H9 (cell line): Measurements from ENCODE around the gene PDCD7. TPM values are rescaled to one million over a fixed set of nuclear protein-coding genes. Genes with fewer than 3 reads are reported as not detected.

Experiments
- DNase-seq: peaks from one replicate; pipeline ENCODE4 v3.0.0-alpha.2; 2017
- H2AFZ ChIP-seq: one replicate; pipeline ENCODE4 v1.6.1; 2013; ENCODE audit warnings: mild to moderate bottlenecking, low read length, control low read depth, moderate library complexity
- H2AK5ac ChIP-seq: 2 replicates; pipeline ENCODE4 v1.6.1; 2013; ENCODE audit warnings: low read length, control low read depth, mixed read lengths; ENCODE audit not compliant: insufficient read length
- H2BK120ac ChIP-seq: one replicate; pipeline ENCODE4 v1.6.1; 2013; ENCODE audit warnings: low read depth, mild to moderate bottlenecking, low read length, control low read depth, inconsistent platforms; ENCODE audit not compliant: poor library complexity, severe bottlenecking
- H2BK12ac ChIP-seq: 2 replicates; pipeline ENCODE4 v1.6.1; 2013; ENCODE audit warnings: low read length, control low read depth, mixed read lengths, low read depth; ENCODE audit not compliant: insufficient read length
- H2BK15ac ChIP-seq: 2 replicates; pipeline ENCODE4 v1.6.1; 2013; ENCODE audit warnings: low read depth, low read length, control low read depth
- H2BK20ac ChIP-seq: one replicate; pipeline ENCODE4 v1.6.1; 2013; ENCODE audit warnings: low read depth, mild to moderate bottlenecking, low read length, control low read depth, inconsistent platforms; ENCODE audit not compliant: poor library complexity, severe bottlenecking
- H2BK5ac ChIP-seq: 2 replicates; pipeline ENCODE4 v1.6.1; 2013; ENCODE audit warnings: low read length, control low read depth, mixed read lengths; ENCODE audit not compliant: insufficient read length
- H3K14ac ChIP-seq: 2 replicates; pipeline ENCODE4 v1.6.1; 2013; ENCODE audit warnings: low read length, control low read depth; ENCODE audit not compliant: insufficient read depth
- H3K18ac ChIP-seq: 2 replicates; pipeline ENCODE4 v1.6.1; 2013; ENCODE audit warnings: low read depth, mild to moderate bottlenecking, mixed read lengths, low read length, control low read depth; ENCODE audit not compliant: insufficient read length
- H3K23ac ChIP-seq: 2 replicates; pipeline ENCODE4 v1.6.1; 2013; ENCODE audit warnings: low read length, control low read depth, mixed read lengths, low read depth; ENCODE audit not compliant: insufficient read length
- H3K23me2 ChIP-seq: 2 replicates; pipeline ENCODE4 v1.6.1; 2013; ENCODE audit warnings: low read depth, mild to moderate bottlenecking, mixed read lengths, low read length, control low read depth; ENCODE audit not compliant: insufficient read length, poor library complexity, severe bottlenecking
- H3K27ac ChIP-seq: 2 replicates; pipeline ENCODE4 v1.5.1; 2013; ENCODE audit warnings: low read length, control low read depth, mixed read lengths, low read depth; ENCODE audit not compliant: insufficient read length
- H3K27me3 ChIP-seq: 2 replicates; pipeline ENCODE4 v1.6.1; 2013; ENCODE audit warnings: low read length, control low read depth, inconsistent platforms; ENCODE audit not compliant: insufficient read depth
- H3K4ac ChIP-seq: 2 replicates; pipeline ENCODE4 v1.6.1; 2013; ENCODE audit warnings: low read depth, mild to moderate bottlenecking, control low read depth, inconsistent platforms, low read length, moderate library complexity
- H3K4me1 ChIP-seq: 2 replicates; pipeline ENCODE4 v1.6.1; 2013; ENCODE audit warnings: low read length, control low read depth, inconsistent platforms; ENCODE audit not compliant: insufficient read depth
- H3K4me2 ChIP-seq: 2 replicates; pipeline ENCODE4 v1.6.1; 2013; ENCODE audit warnings: low read length, control low read depth, mixed read lengths; ENCODE audit not compliant: insufficient read length, insufficient read depth
- H3K56ac ChIP-seq: 2 replicates; pipeline ENCODE4 v1.6.1; 2013; ENCODE audit warnings: low read depth, mild to moderate bottlenecking, mixed read lengths, low read length, control low read depth; ENCODE audit not compliant: insufficient read length
- H3K79me1 ChIP-seq: 2 replicates; pipeline ENCODE4 v1.6.1; 2013; ENCODE audit warnings: low read depth, mild to moderate bottlenecking, moderate library complexity, low read length, control low read depth, inconsistent platforms; ENCODE audit not compliant: insufficient read depth, poor library complexity, severe bottlenecking
- H3K79me2 ChIP-seq: 2 replicates; pipeline ENCODE4 v1.6.1; 2013; ENCODE audit warnings: low read length, control low read depth, inconsistent platforms; ENCODE audit not compliant: insufficient read depth
- H3K9ac ChIP-seq: 2 replicates; pipeline ENCODE4 v1.6.1; 2013; ENCODE audit warnings: low read length, control low read depth, mixed read lengths; ENCODE audit not compliant: insufficient read length; ENCODE audit errors: extremely low read depth
- H3K9me3 ChIP-seq: one replicate; pipeline ENCODE4 v1.6.1; 2013; ENCODE audit warnings: low read depth, low read length, inconsistent platforms; ENCODE audit not compliant: control insufficient read depth
- H3T11ph ChIP-seq: one replicate; pipeline ENCODE4 v1.6.1; 2013; ENCODE audit warnings: mild to moderate bottlenecking, low read length, control low read depth, inconsistent platforms
- H4K20me1 ChIP-seq: one replicate; pipeline ENCODE4 v1.6.1; 2013; ENCODE audit not compliant: control insufficient read depth, insufficient read length, insufficient read depth
- H4K5ac ChIP-seq: 2 replicates; pipeline ENCODE4 v1.6.1; 2013; ENCODE audit warnings: low read depth, mild to moderate bottlenecking, mixed read lengths, low read length, control low read depth; ENCODE audit not compliant: insufficient read length
- H4K8ac ChIP-seq: replicated peaks from 2 replicates; pipeline ENCODE4 v1.6.1; 2013; ENCODE audit warnings: low read length, control low read depth, mixed read lengths, low read depth; ENCODE audit not compliant: insufficient read length
- H4K91ac ChIP-seq: 2 replicates; pipeline ENCODE4 v1.6.1; 2013; ENCODE audit warnings: low read depth, mild to moderate bottlenecking, moderate library complexity, mixed read lengths, low read length, control low read depth; ENCODE audit not compliant: insufficient read length
- H3K27ac Mint-ChIP-seq, 3 experiments: 2 replicates in 2 of 3; 3 replicates in 1 of 3; pipeline ENCODE4 v1.8.0; 2020 to 2021; ENCODE audit warnings: mixed read lengths in 3 of 3, mild to moderate bottlenecking in 1 of 3, moderate library complexity in 1 of 3
- H3K27me3 Mint-ChIP-seq: 2 replicates; pipeline ENCODE4 v1.8.0; 2021; ENCODE audit warnings: low read depth, mild to moderate bottlenecking, moderate library complexity, mixed read lengths
- H3K36me3 Mint-ChIP-seq, 3 experiments: 2 replicates in 2 of 3; 3 replicates in 1 of 3; pipeline ENCODE4 v1.8.0; 2020 to 2021; ENCODE audit warnings: low read depth in 3 of 3, mixed read lengths in 3 of 3; ENCODE audit not compliant: insufficient read depth in 1 of 3
- H3K4me1 Mint-ChIP-seq, 2 experiments: 2 replicates each; pipeline ENCODE4 v1.8.0; 2020; ENCODE audit warnings: mixed read lengths in 2 of 2
- H3K4me3 Mint-ChIP-seq, 2 experiments: 2 replicates in 1 of 2; 3 replicates in 1 of 2; pipeline ENCODE4 v1.8.0; 2020 to 2021; ENCODE audit warnings: mild to moderate bottlenecking in 2 of 2, mixed read lengths in 2 of 2, moderate library complexity in 1 of 2
- H3K9me3 Mint-ChIP-seq, 2 experiments: 2 replicates in 1 of 2; 3 replicates in 1 of 2; pipeline ENCODE4 v1.8.0; 2020; ENCODE audit warnings: mild to moderate bottlenecking in 2 of 2, mixed read lengths in 2 of 2, moderate library complexity in 1 of 2
- WGBS: extraction: QIAGEN DNeasy Blood & Tissue Kit; methylation state at CpG from one replicate; pipeline ENCODE4 v1.1.7; 2013; ENCODE audit warnings: missing lambda C conversion rate, low lambda C conversion rate, mixed read lengths; ENCODE audit not compliant: insufficient read length; ENCODE audit errors: extremely low coverage; 5-methylcytosine and 5-hydroxymethylcytosine counted together
- total RNA-seq: library from RNA; stranded (reverse); gene quantifications from 2 replicates; pipeline ENCODE4 v1.2.1, GENCODE V29; 2021
- TF ChIP-seq, protein P1 (sequence below): fragments of 200-600 bp; sonication (generic); conservative IDR thresholded peaks from 3 replicates; pipeline ENCODE4 v1.8.0; 2021; ENCODE audit warnings: antibody characterized with exemption, mild to moderate bottlenecking

Gene PDCD7
- total RNA-seq, 1 experiment from 2014 or later = 35.2 TPM

DNA sequence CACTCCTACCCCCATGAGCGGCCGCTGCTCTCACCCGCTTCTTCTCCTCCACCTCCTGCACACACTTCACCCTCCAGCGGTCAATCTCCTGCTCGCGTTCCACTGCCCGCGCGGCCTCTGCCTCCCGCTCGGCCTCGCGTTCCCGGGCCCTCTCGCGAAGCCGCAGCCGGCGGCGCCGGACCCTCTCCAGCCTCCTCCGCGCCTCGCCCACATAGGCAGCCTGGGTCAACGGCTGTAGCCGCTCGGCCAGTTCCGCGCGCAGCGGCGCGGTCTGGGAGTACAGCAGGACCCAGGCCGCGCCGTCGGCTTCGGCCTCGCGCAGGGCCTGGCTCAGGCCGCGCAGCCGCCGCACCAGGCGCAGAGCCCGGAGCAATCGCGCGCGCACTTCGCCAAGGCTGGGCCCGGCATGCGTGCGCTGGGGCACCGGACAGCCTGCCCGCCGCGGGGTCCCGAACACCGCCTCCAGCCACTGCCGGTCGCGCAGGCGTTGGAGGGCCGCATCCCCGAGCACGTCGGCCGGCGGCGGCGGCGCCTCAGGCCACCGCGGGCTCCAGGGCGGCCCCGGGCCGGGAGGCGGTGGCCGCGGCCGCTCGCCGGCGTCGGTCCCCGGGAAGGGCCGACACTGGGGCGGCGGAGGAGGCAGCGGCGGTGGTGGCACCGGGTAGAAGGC lies 595 bp downstream of the PDCD7 start:
- TF ChIP-seq, protein P1, sequence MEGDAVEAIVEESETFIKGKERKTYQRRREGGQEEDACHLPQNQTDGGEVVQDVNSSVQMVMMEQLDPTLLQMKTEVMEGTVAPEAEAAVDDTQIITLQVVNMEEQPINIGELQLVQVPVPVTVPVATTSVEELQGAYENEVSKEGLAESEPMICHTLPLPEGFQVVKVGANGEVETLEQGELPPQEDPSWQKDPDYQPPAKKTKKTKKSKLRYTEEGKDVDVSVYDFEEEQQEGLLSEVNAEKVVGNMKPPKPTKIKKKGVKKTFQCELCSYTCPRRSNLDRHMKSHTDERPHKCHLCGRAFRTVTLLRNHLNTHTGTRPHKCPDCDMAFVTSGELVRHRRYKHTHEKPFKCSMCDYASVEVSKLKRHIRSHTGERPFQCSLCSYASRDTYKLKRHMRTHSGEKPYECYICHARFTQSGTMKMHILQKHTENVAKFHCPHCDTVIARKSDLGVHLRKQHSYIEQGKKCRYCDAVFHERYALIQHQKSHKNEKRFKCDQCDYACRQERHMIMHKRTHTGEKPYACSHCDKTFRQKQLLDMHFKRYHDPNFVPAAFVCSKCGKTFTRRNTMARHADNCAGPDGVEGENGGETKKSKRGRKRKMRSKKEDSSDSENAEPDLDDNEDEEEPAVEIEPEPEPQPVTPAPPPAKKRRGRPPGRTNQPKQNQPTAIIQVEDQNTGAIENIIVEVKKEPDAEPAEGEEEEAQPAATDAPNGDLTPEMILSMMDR = no peak
- no peaks in the 10 kb centered on the region for H3K79me1 ChIP-seq
- no peak overlapping the region for H2BK15ac ChIP-seq
- H3K14ac ChIP-seq = no peak overlapping the region; the same call in 1 of the 2 replicates
- H3K4me3 Mint-ChIP-seq = peak overlapping the region; percentile 88 to 92
- no peak overlapping the region for H2BK120ac ChIP-seq
- peaks cover 27 to 28% of the 10 kb centered on the region in 2 experiments for H3K9me3 Mint-ChIP-seq
- H2BK5ac ChIP-seq = no peak overlapping the region
- H3K18ac ChIP-seq = no peak overlapping the region
- no peak overlapping the region for H2BK12ac ChIP-seq
- H3K4me2 ChIP-seq = peak overlapping the region; percentile 92
- peak; percentile 53 for DNase-seq
- no peaks in the 10 kb centered on the region for H3K79me2 ChIP-seq
- H3K56ac ChIP-seq = no peak overlapping the region
- H4K20me1 ChIP-seq = no peaks in the 10 kb centered on the region
- peaks cover 15 to 43% (median 42%) of the 10 kb centered on the region in 3 experiments for H3K36me3 Mint-ChIP-seq
- H4K8ac ChIP-seq = no peak overlapping the region
- H3K23ac ChIP-seq = no peak overlapping the region
- no peak overlapping the region for H4K5ac ChIP-seq
- H3K9me3 ChIP-seq = peaks cover 9% of the 10 kb centered on the region
- H2AFZ ChIP-seq = no peak overlapping the region
- no peaks in the 10 kb centered on the region for H3K23me2 ChIP-seq
- H3K27ac ChIP-seq = no peak overlapping the region
- peak overlapping the region in 1 of 3 experiments; percentile 57; a peak in 2 of 7 replicates for H3K27ac Mint-ChIP-seq
- peaks cover 4% of the 10 kb centered on the region for H3K27me3 Mint-ChIP-seq
- H3K27me3 ChIP-seq = no peaks in the 10 kb centered on the region
- peak overlapping the region; percentile 66 for H3K9ac ChIP-seq
- H2BK20ac ChIP-seq = no peak overlapping the region
- WGBS = no CpG with 5 or more reads among the region's 93 CpGs
- no peak overlapping the region for H4K91ac ChIP-seq
- H3K4me1 ChIP-seq = no peaks in the 10 kb centered on the region; the same call in 1 of the 2 replicates
- H3K4me1 Mint-ChIP-seq = peaks cover 10 to 23% of the 10 kb centered on the region in 2 experiments
- no peak overlapping the region for H2AK5ac ChIP-seq
- no peak overlapping the region for H3K4ac ChIP-seq
- no peak overlapping the region for H3T11ph ChIP-seq
